GM06990 (cell line): ENCODE data around the gene GAD1.

Experiments
- DNase-seq: peaks from one replicate; pipeline ENCODE4 v3.0.0-alpha.2; 2011; ENCODE audit not compliant: insufficient read length; ENCODE audit errors: extremely low read depth
- H3K27me3 ChIP-seq: replicated peaks from 2 replicates; pipeline ENCODE4 v1.6.0; 2011; ENCODE audit warnings: low read length; ENCODE audit not compliant: control insufficient read depth, insufficient read depth
- H3K36me3 ChIP-seq: 2 replicates; pipeline ENCODE4 v1.5.1; 2011; ENCODE audit warnings: low read length; ENCODE audit not compliant: control insufficient read depth, insufficient read depth
- H3K4me3 ChIP-seq: replicated peaks from 2 replicates; pipeline ENCODE4 v1.5.1; 2011; ENCODE audit warnings: low read depth, mild to moderate bottlenecking, control low read depth, low read length
- CTCF ChIP-seq: IDR thresholded peaks from 2 replicates; pipeline ENCODE4 v1.5.1; 2011; ENCODE audit warnings: low read length, control low read depth, mild to moderate bottlenecking, inconsistent platforms; ENCODE audit not compliant: insufficient read depth, poor library complexity, severe bottlenecking

GAD1 gene

DNA sequence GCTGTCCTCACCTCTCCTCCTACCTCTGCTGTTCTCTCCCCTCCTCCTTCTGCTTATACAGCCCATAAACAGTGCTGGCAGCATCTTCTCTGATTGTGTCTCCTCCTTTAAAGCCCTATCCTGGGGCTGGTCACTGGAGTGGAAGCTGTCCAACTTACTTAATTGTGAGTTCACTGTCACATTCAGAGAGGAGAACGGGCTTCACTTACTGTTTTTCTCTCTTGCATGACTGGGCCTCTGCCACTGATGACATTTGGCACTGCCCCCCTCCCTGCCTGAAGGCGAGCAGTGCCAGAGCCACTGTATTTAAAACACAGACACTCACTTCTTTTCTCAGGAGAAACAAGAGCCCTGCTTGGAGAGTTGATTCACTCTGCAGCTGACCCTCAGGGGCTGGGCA, 12.3 kb downstream of the GAD1 start:
- no peak for TF ChIP-seq CTCF
- DNase-seq = no peak
- no peak overlapping the region for H3K4me3 ChIP-seq
- no peaks in the 10 kb centered on the region for H3K36me3 ChIP-seq
- peaks cover 1% of the 10 kb centered on the region for H3K27me3 ChIP-seq

GRCh38 chr2:170830166-170830565, 13.5 kb downstream of the GAD1 start:
- no peak for DNase-seq
- H3K4me3 ChIP-seq = no peak overlapping the region
- H3K36me3 ChIP-seq = no peaks in the 10 kb centered on the region
- no peak for TF ChIP-seq CTCF
- H3K27me3 ChIP-seq = peaks cover 1% of the 10 kb centered on the region

DNA sequence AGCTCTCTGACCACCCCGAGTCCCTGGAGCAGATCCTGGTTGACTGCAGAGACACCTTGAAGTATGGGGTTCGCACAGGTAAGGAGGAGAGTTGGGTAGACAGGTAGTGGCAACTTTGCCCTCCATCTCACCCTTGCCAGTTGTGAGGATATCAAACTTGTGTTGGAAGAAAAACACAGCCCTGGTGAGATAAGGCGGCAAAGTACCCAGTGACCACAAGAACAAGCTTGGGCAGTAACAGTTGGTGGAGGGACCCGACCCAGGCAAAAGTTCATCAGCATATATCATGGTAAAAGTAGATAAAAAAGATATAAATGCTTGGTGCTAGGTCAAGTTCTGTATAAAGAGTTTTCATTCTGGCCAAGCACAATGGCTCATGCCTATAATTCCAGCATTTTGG, 14.4 kb downstream of the GAD1 start:
- H3K4me3 ChIP-seq = no peak overlapping the region
- no peak for TF ChIP-seq CTCF
- no peaks in the 10 kb centered on the region for H3K36me3 ChIP-seq
- no peak for DNase-seq
- peaks cover 1% of the 10 kb centered on the region for H3K27me3 ChIP-seq

DNA sequence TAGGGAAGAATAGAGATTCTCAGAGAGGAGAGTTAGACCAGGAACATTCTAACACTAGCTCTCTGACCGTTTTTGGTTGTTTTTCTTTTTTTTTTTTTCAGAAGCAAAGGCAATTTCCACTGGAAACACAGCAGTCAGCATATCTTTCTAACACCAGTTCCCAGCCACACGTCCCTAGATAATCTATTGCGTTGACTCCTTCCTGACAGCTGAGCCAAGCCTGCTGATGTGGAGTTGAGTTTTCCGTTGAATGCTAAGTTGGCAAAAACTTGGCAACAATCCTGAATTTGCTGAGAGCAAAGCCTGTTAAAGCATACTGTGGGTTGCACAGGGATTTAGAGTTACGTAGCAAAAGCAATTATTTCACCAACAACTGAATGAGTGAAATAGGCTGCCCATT, 19.3 kb downstream of the GAD1 start:
- no peak overlapping the region for H3K4me3 ChIP-seq
- no peaks in the 10 kb centered on the region for H3K36me3 ChIP-seq
- H3K27me3 ChIP-seq = no peaks in the 10 kb centered on the region; the same call in 1 of the 2 replicates
- no peak for TF ChIP-seq CTCF
- no peak for DNase-seq

GRCh38 chr2:170840717-170841210, 24.1 kb downstream of the GAD1 start:
- DNase-seq = no peak
- Histone ChIP-seq H3K27me3 (no peaks in the 10 kb centered on the region), H3K4me3 (no peak overlapping the region), H3K36me3 (no peaks in the 10 kb centered on the region)
- TF ChIP-seq CTCF = no peak

DNA sequence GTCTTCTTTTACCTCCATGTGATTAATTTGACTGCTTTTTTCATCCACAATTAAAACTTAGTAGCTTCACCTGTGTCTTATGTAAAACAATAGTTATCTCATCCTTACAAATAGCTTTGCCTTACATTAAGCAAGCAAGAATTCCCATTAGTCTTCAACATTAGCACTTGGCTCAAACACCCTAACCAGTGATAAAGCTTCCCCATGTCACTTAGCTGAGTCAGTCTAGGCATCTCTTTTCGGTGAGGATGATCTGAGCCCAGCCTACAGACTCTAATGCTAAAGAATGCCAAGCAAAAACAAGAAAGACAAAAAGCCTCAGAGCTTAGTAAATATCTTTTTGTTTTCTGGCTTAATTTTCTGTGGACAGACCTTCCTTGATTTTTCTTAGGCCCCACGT, 26.1 kb downstream of the GAD1 start:
- no peaks in the 10 kb centered on the region for H3K27me3 ChIP-seq
- no peak for DNase-seq
- H3K4me3 ChIP-seq = no peak overlapping the region
- no peak for TF ChIP-seq CTCF
- H3K36me3 ChIP-seq = no peaks in the 10 kb centered on the region
